Mucosa of rectum (tissue), 2 donors: ENCODE data around the gene TUBA4A.

ENCODE experiments used
- H3K27ac ChIP-seq, 2 donors: one replicate each; pipeline ENCODE4 v1.7.0; 2013; ENCODE audit warnings: inconsistent platforms in 2 of 2, low read depth in 2 of 2, low read length in 2 of 2
- H3K27me3 ChIP-seq, 2 donors: one replicate each; pipeline ENCODE4 v1.7.0; 2013; ENCODE audit warnings: low read length in 2 of 2; ENCODE audit not compliant: control insufficient read depth in 2 of 2, insufficient read depth in 2 of 2
- H3K36me3 ChIP-seq, 2 donors: one replicate each; pipeline ENCODE4 v1.7.0; 2013; ENCODE audit warnings: low read length in 2 of 2; ENCODE audit not compliant: control insufficient read depth in 2 of 2, insufficient read depth in 2 of 2
- H3K4me1 ChIP-seq, 2 donors: one replicate each; pipeline ENCODE4 v1.7.0; 2013; ENCODE audit warnings: low read length in 2 of 2, mild to moderate bottlenecking in 1 of 2; ENCODE audit not compliant: control insufficient read depth in 2 of 2, insufficient read depth in 2 of 2
- H3K4me3 ChIP-seq, 2 donors: one replicate each; pipeline ENCODE4 v1.7.0; 2013; ENCODE audit warnings: low read length in 2 of 2
- H3K9ac ChIP-seq, 2 donors: one replicate each; pipeline ENCODE4 v1.7.0; 2013; ENCODE audit warnings: low read length in 2 of 2, low read depth in 1 of 2, mild to moderate bottlenecking in 1 of 2
- H3K9me3 ChIP-seq, 2 donors: one replicate each; pipeline ENCODE4 v1.7.0; 2013; ENCODE audit warnings: low read length in 2 of 2; ENCODE audit not compliant: control insufficient read depth in 2 of 2
- donor health status: healthy.
- donor health status: Normal muscosa, but diverticular disease.

The TUBA4A gene

GRCh38 chr2:219214786-219215185, 38.9 kb downstream of the TUBA4A start:
- no peaks in the 10 kb centered on the region for H3K9me3 ChIP-seq
- H3K4me1 ChIP-seq, result peaks cover 25 to 26% of the 10 kb centered on the region in 2 donors
- no peak overlapping the region for H3K4me3 ChIP-seq
- H3K9ac ChIP-seq, result no peak overlapping the region
- H3K36me3 ChIP-seq, result peaks cover 12 to 25% of the 10 kb centered on the region in 2 donors
- H3K27ac ChIP-seq, result no peak overlapping the region
- H3K27me3 ChIP-seq, result no peaks in the 10 kb centered on the region

- H3K4me1 ChIP-seq, result peaks cover 18 to 20% of the 10 kb centered on the region in 2 donors
- H3K36me3 ChIP-seq, result peaks cover 19 to 24% of the 10 kb centered on the region in 2 donors
- no peak overlapping the region for H3K27ac ChIP-seq
- no peak overlapping the region for H3K4me3 ChIP-seq
- no peaks in the 10 kb centered on the region for H3K27me3 ChIP-seq
- H3K9ac ChIP-seq, result no peak overlapping the region
- no peaks in the 10 kb centered on the region for H3K9me3 ChIP-seq
Observed at GRCh38 chr2:219214141-219214540, 39.6 kb downstream of the TUBA4A start.

GRCh38 chr2:219213486-219214071, 40.1 kb downstream of the TUBA4A start:
- H3K4me3 ChIP-seq, result no peak overlapping the region
- no peak overlapping the region for H3K27ac ChIP-seq
- no peaks in the 10 kb centered on the region for H3K9me3 ChIP-seq
- H3K27me3 ChIP-seq, result no peaks in the 10 kb centered on the region
- no peak overlapping the region for H3K9ac ChIP-seq
- peaks cover 13 to 14% of the 10 kb centered on the region in 2 donors for H3K4me1 ChIP-seq
- peaks cover 24 to 30% of the 10 kb centered on the region in 2 donors for H3K36me3 ChIP-seq

- Histone ChIP-seq H3K4me1 (peaks cover 9 to 11% of the 10 kb centered on the region in 2 donors), H3K27ac (no peak overlapping the region), H3K9me3 (no peaks in the 10 kb centered on the region), H3K36me3 (peaks cover 30 to 35% of the 10 kb centered on the region in 2 donors), H3K27me3 (no peaks in the 10 kb centered on the region), H3K9ac (no peak overlapping the region), H3K4me3 (no peak overlapping the region)
Observed at GRCh38 chr2:219213026-219213415, 40.7 kb downstream of the TUBA4A start.

GRCh38 chr2:219210886-219211362, 42.8 kb downstream of the TUBA4A start:
- H3K9ac ChIP-seq, result peak overlapping the region in 1 of 2 donors; percentile 14
- no peak overlapping the region for H3K27ac ChIP-seq
- H3K4me1 ChIP-seq, result peaks cover 14 to 17% of the 10 kb centered on the region in 2 donors
- H3K36me3 ChIP-seq, result peaks cover 30 to 36% of the 10 kb centered on the region in 2 donors
- no peaks in the 10 kb centered on the region for H3K27me3 ChIP-seq
- peak overlapping the region in 1 of 2 donors; percentile 7 for H3K4me3 ChIP-seq
- no peaks in the 10 kb centered on the region for H3K9me3 ChIP-seq

- Histone ChIP-seq H3K4me1 (peaks cover 16 to 19% of the 10 kb centered on the region in 2 donors), H3K27me3 (no peaks in the 10 kb centered on the region), H3K9me3 (no peaks in the 10 kb centered on the region), H3K4me3 (no peak overlapping the region), H3K9ac (no peak overlapping the region), H3K36me3 (peaks cover 30 to 36% of the 10 kb centered on the region in 2 donors), H3K27ac (no peak overlapping the region)
Observed at GRCh38 chr2:219210196-219210885, 43.4 kb downstream of the TUBA4A start.

GRCh38 chr2:219209236-219210195, 44.2 kb downstream of the TUBA4A start:
- peaks cover 26 to 32% of the 10 kb centered on the region in 2 donors for H3K36me3 ChIP-seq

GRCh38 chr2:219207884-219208740, 45.6 kb downstream of the TUBA4A start:
- H3K4me1 ChIP-seq, result peaks cover 16 to 19% of the 10 kb centered on the region in 2 donors
- H3K9ac ChIP-seq, result peak overlapping the region in 1 of 2 donors; percentile 67
- no peaks in the 10 kb centered on the region for H3K27me3 ChIP-seq
- H3K27ac ChIP-seq, result no peak overlapping the region
- peaks cover 23 to 29% of the 10 kb centered on the region in 2 donors for H3K36me3 ChIP-seq
- H3K4me3 ChIP-seq, result peak overlapping the region in 1 of 2 donors; percentile 79
- no peaks in the 10 kb centered on the region for H3K9me3 ChIP-seq

More at GRCh38 chr2:219209236-219210195, 44.2 kb downstream of the TUBA4A start:
- no peaks in the 10 kb centered on the region for H3K27me3 ChIP-seq
- peaks cover 16 to 19% of the 10 kb centered on the region in 2 donors for H3K4me1 ChIP-seq
- H3K27ac ChIP-seq, result peak overlapping the region in 1 of 2 donors; percentile 23
- no peak overlapping the region for H3K9ac ChIP-seq
- H3K9me3 ChIP-seq, result no peaks in the 10 kb centered on the region
- no peak overlapping the region for H3K4me3 ChIP-seq
